ENCODE results near the gene ARID1B. TPM values are rescaled to one million over a fixed set of nuclear protein-coding genes. Genes with fewer than 3 reads are reported as not detected.

Gene ARID1B
- total RNA-seq, 6 experiments from 2014 or later = 32.5 to 44.3 (median 36.5) TPM

DNA sequence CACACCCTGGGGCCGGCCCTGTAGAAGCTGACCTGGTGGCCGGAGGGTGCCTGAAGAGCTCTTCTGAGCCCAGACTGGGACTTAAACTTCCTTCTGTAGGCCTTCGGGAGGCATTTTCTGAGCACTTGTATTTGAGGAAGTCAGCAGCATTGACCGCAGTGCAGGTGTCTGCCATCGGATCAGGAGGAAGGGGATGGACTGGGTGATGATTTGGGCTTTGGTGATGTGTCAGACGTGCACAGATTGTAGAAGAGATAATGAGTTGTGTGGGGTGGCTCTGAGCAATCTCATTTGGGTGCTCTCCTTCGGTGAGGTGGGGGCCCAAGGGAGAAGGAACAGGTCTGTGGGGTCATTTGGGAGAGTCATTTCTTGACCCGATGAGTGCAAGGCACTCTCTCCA lies 150.9 kb downstream of the ARID1B start:
- Mint-ChIP-seq H3K4me1 (ENCODE audit: low read depth) (peaks cover 26% of the 10 kb centered on the region), H3K9me3 (no peaks in the 10 kb centered on the region), H3K4me3 (no peak overlapping the region), H3K36me3 (ENCODE audit: low read depth) (no peaks in the 10 kb centered on the region), H3K27ac (no peak overlapping the region), H3K27me3 (ENCODE audit: insufficient read depth) (peaks cover 3% of the 10 kb centered on the region; the same call in 1 of the 2 replicates)
- no peak for DNase-seq
- TF ChIP-seq, protein P1, sequence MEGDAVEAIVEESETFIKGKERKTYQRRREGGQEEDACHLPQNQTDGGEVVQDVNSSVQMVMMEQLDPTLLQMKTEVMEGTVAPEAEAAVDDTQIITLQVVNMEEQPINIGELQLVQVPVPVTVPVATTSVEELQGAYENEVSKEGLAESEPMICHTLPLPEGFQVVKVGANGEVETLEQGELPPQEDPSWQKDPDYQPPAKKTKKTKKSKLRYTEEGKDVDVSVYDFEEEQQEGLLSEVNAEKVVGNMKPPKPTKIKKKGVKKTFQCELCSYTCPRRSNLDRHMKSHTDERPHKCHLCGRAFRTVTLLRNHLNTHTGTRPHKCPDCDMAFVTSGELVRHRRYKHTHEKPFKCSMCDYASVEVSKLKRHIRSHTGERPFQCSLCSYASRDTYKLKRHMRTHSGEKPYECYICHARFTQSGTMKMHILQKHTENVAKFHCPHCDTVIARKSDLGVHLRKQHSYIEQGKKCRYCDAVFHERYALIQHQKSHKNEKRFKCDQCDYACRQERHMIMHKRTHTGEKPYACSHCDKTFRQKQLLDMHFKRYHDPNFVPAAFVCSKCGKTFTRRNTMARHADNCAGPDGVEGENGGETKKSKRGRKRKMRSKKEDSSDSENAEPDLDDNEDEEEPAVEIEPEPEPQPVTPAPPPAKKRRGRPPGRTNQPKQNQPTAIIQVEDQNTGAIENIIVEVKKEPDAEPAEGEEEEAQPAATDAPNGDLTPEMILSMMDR (IDR thresholded peaks at IDR 0.05) = no peak

DNA sequence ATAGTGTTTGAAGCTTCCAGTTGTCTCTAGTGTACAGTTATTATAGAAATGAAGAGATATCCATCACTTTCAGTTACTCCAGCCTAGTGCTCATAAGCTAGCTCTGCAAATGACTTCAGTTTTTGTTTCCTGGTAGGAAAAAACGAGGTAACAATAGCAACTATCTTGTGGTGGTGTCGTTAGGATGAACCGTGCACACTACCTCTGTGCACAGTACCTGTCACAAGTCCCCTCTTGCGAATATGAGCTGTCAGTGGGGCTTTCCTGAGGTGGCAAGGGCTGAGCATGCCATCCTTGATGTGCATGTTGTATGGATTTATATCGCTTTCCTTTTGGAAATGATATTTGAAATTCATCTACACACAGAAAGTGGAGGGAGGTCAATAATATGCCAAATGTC lies 151.8 kb downstream of the ARID1B start:
- Mint-ChIP-seq H3K9me3 (no peaks in the 10 kb centered on the region), H3K4me1 (ENCODE audit: low read depth) (peaks cover 29% of the 10 kb centered on the region), H3K27ac (no peak overlapping the region), H3K36me3 (ENCODE audit: low read depth) (no peaks in the 10 kb centered on the region), H3K4me3 (no peak overlapping the region), H3K27me3 (ENCODE audit: insufficient read depth) (peaks cover 3% of the 10 kb centered on the region; the same call in 1 of the 2 replicates)
- DNase-seq = no peak
- TF ChIP-seq, protein P1 (IDR thresholded peaks at IDR 0.05) = no peak

DNA sequence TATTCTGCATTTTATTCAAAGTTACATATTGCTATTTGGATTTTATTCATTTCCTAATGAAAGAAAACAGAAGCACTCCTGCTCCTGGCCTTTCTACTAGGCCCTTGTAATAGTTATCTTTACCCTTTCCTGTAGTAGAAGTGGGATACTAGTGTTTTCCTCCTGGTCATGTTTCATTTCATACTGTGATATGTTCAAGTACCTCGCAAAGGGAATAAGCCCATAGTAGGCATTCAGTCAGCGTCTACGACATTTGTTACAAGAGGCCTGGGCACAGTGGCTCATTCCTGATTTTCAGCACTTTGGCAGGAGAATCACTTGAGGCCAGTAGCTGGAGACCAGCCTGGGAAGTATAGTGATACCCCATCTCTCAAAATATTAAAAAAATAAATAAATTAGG lies 154.1 kb downstream of the ARID1B start:
- peaks cover 3% of the 10 kb centered on the region; the same call in 1 of the 2 replicates for H3K27me3 Mint-ChIP-seq (ENCODE audit: insufficient read depth)
- H3K9me3 Mint-ChIP-seq = no peaks in the 10 kb centered on the region
- peaks cover 8% of the 10 kb centered on the region for H3K36me3 Mint-ChIP-seq (ENCODE audit: low read depth)
- H3K4me1 Mint-ChIP-seq (ENCODE audit: low read depth) = peaks cover 19% of the 10 kb centered on the region; the same call in 1 of the 2 replicates
- H3K4me3 Mint-ChIP-seq = no peak overlapping the region
- TF ChIP-seq, protein P1 (IDR thresholded peaks at IDR 0.05) = no peak
- no peak overlapping the region for H3K27ac Mint-ChIP-seq
- DNase-seq = no peak

DNA sequence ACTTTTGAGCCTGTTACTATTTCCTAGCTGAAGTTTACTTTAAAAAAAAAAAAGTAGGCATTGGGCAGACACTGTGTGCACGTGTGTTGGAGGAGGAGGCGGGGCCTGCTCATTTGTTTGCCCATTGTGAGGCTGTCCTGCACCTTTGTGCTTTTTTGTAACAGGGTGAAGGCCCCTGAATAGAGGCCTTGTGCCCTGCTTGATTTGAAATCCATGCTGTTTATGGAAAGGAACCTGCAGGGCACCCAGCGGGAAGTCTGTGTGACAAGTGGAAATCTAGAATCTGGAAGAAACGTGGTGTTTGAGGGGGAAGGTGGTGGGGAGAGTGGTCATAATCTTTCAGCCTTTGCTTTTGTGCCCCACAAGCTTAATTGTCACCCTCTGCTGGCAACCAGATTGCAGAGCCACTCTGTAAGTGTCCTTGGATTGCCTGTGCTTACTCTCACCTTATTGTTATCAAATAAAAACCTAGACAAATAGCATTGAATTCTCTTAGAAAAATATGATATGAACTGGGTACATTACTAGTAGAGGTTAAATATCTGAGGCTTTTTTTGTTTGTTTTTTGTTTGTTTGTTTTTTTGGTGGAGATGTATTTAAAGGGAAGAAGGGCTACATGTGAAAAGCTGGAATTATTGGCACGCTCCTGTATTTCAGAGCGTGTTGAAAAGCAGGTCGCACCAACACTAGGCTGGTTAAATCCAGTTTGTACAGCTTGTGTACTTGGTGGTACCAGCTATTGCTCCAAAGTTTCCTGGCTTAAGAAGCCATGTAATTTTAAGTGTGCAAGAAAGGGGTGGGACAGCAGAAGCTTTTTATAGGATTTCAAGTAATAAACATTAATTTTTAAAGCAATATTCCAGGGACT lies 156.3 kb downstream of the ARID1B start:
- Mint-ChIP-seq H3K4me3 (no peak overlapping the region), H3K27me3 (ENCODE audit: insufficient read depth) (no peaks in the 10 kb centered on the region; the same call in 1 of the 2 replicates), H3K36me3 (ENCODE audit: low read depth) (peaks cover 14% of the 10 kb centered on the region), H3K9me3 (no peaks in the 10 kb centered on the region), H3K4me1 (ENCODE audit: low read depth) (peaks cover 25% of the 10 kb centered on the region), H3K27ac (no peak overlapping the region)
- DNase-seq = no peak
- TF ChIP-seq, protein P1 (IDR thresholded peaks at IDR 0.05) = no peak

DNA sequence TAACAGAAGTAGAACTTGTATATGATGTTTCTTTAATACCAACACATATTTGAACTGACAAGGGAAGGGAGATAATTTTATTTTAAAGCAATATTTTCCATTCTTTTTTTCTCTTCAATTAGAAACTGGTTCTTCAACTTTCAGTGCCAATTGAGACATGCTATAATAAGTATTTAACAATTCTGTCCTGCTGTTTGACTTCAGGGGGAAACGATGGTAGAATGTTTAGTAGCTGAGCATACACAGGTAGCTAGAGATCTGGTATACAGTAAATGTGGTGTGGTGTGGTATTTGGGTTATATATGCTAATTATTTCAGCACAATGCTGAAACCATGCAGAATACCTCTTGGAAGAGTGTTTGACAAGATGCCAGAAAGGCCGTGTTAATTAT lies 156.9 kb downstream of the ARID1B start:
- Mint-ChIP-seq H3K27ac (no peak overlapping the region), H3K27me3 (ENCODE audit: insufficient read depth) (no peaks in the 10 kb centered on the region; the same call in 1 of the 2 replicates), H3K4me1 (ENCODE audit: low read depth) (peaks cover 25% of the 10 kb centered on the region), H3K4me3 (no peak overlapping the region), H3K9me3 (no peaks in the 10 kb centered on the region), H3K36me3 (ENCODE audit: low read depth) (peaks cover 14% of the 10 kb centered on the region)
- TF ChIP-seq, protein P1 (IDR thresholded peaks at IDR 0.05) = no peak
- no peak for DNase-seq
